WTC11 (cell line): Measurements from ENCODE around the gene SHC2. TPM values are rescaled to one million over a fixed set of nuclear protein-coding genes. Genes with fewer than 3 reads are reported as not detected.

Experiments used
- ATAC-seq: fragments of 200-7000 bp; cut with Tn5 transposase; 2 replicates; pipeline ENCODE4 v1.10.0; 2021; ENCODE audit warnings: mild to moderate bottlenecking, moderate library complexity
- CTCF ChIA-PET: fragments of 300-600 bp; sonication (Branson Sonifier 250); formaldehyde crosslinking; loops from one replicate; lab custom pipeline; 2021; ENCODE audit warnings: antibody characterized with exemption; lab: Charles Lee
- POLR2A ChIA-PET: fragments of 350-600 bp; sonication (Branson Sonifier 250); formaldehyde crosslinking; loops from one replicate; lab custom pipeline; 2021; ENCODE audit warnings: antibody characterized with exemption; lab: Charles Lee
- DNase-seq: peaks from one replicate; pipeline ENCODE4 v3.0.0; 2021; ENCODE audit warnings: low spot score
- H3K27ac Mint-ChIP-seq: 2 replicates; pipeline ENCODE4 v1.8.0; 2021; ENCODE audit warnings: mixed read lengths
- H3K27me3 Mint-ChIP-seq: 2 replicates; pipeline ENCODE4 v1.8.0; 2021; ENCODE audit warnings: low read depth, mild to moderate bottlenecking, moderate library complexity, mixed read lengths
- H3K36me3 Mint-ChIP-seq: 2 replicates; pipeline ENCODE4 v1.8.0; 2021; ENCODE audit warnings: mixed read lengths
- H3K4me1 Mint-ChIP-seq: 2 replicates; pipeline ENCODE4 v1.8.0; 2022; ENCODE audit warnings: mixed read lengths
- H3K4me3 Mint-ChIP-seq: 2 replicates; pipeline ENCODE4 v1.8.0; 2021; ENCODE audit warnings: mild to moderate bottlenecking, moderate library complexity, mixed read lengths
- H3K9me3 Mint-ChIP-seq: 2 replicates; pipeline ENCODE4 v1.8.0; 2021; ENCODE audit warnings: mixed read lengths
- AR ChIP-seq: fragments of 250-450 bp; sonication (Bioruptor Pico); IDR thresholded peaks from 2 replicates; pipeline ENCODE4 v1.9.0; 2021; ENCODE audit warnings: mild to moderate bottlenecking
- ATF2 ChIP-seq: sonication (generic); formaldehyde crosslinking; IDR thresholded peaks from 2 replicates; pipeline ENCODE4 v1.8.1; 2022; ENCODE audit warnings: low read depth, missing genetic modification reagents, borderline replicate concordance
- ATF3 ChIP-seq: sonication (generic); formaldehyde crosslinking; conservative IDR thresholded peaks from 2 replicates; pipeline ENCODE4 v1.8.1; 2022; ENCODE audit warnings: mild to moderate bottlenecking, missing genetic modification reagents
- CREB1 ChIP-seq: sonication (generic); formaldehyde crosslinking; IDR thresholded peaks from 2 replicates; pipeline ENCODE4 v1.8.0; 2023; ENCODE audit warnings: mild to moderate bottlenecking, missing genetic modification reagents
- E2F1 ChIP-seq: sonication (generic); formaldehyde crosslinking; IDR thresholded peaks from 2 replicates; pipeline ENCODE4 v1.8.0; 2022; ENCODE audit warnings: mild to moderate bottlenecking, missing genetic modification reagents
- FOXP1 ChIP-seq: sonication (generic); formaldehyde crosslinking; IDR thresholded peaks from 2 replicates; pipeline ENCODE4 v1.8.0; 2022; ENCODE audit warnings: missing genetic modification reagents, mild to moderate bottlenecking, moderate library complexity, borderline replicate concordance
- IRF2 ChIP-seq: sonication (generic); formaldehyde crosslinking; IDR thresholded peaks from 2 replicates; pipeline ENCODE4 v1.8.0; 2022; ENCODE audit warnings: low read depth, missing genetic modification reagents, borderline replicate concordance
- MAX ChIP-seq: sonication (generic); formaldehyde crosslinking; IDR thresholded peaks from 2 replicates; pipeline ENCODE4 v1.8.0; 2022; ENCODE audit warnings: mild to moderate bottlenecking, missing genetic modification reagents
- MLX ChIP-seq: sonication (generic); formaldehyde crosslinking; IDR thresholded peaks from 2 replicates; pipeline ENCODE4 v1.8.1; 2023; ENCODE audit warnings: mild to moderate bottlenecking, missing genetic modification reagents, moderate library complexity
- MYBL2 ChIP-seq: sonication (generic); formaldehyde crosslinking; IDR thresholded peaks from 2 replicates; pipeline ENCODE4 v1.8.1; 2023; ENCODE audit warnings: mild to moderate bottlenecking, moderate library complexity, missing genetic modification reagents
- RORB ChIP-seq: fragments of 250-450 bp; sonication (Bioruptor Pico); IDR thresholded peaks from 2 replicates; pipeline ENCODE4 v1.9.0; 2021; ENCODE audit warnings: mild to moderate bottlenecking
- TCF7 ChIP-seq: sonication (generic); formaldehyde crosslinking; IDR thresholded peaks from 2 replicates; pipeline ENCODE4 v1.8.0; 2022; ENCODE audit warnings: mild to moderate bottlenecking, low read depth, missing genetic modification reagents, moderate library complexity
- ZBTB43 ChIP-seq: sonication (generic); formaldehyde crosslinking; IDR thresholded peaks from 2 replicates; pipeline ENCODE4 v1.8.1; 2023; ENCODE audit warnings: mild to moderate bottlenecking, missing genetic modification reagents
- ZNF121 ChIP-seq: sonication (generic); formaldehyde crosslinking; IDR thresholded peaks from 2 replicates; pipeline ENCODE4 v1.8.0; 2023; ENCODE audit warnings: missing genetic modification reagents
- ZNF232 ChIP-seq: sonication (generic); formaldehyde crosslinking; IDR thresholded peaks from 2 replicates; pipeline ENCODE4 v1.8.0; 2022; ENCODE audit warnings: mild to moderate bottlenecking, missing genetic modification reagents
- ZNF423 ChIP-seq: fragments of 250-450 bp; sonication (Bioruptor Pico); IDR thresholded peaks from 2 replicates; pipeline ENCODE4 v2.1.2; 2022; ENCODE audit warnings: mild to moderate bottlenecking, moderate library complexity
- ZNF425 ChIP-seq: fragments of 250-450 bp; sonication (Bioruptor Pico); conservative IDR thresholded peaks from 2 replicates; pipeline ENCODE4 v1.9.0; 2021; ENCODE audit warnings: mild to moderate bottlenecking
- ZNF512 ChIP-seq: sonication (generic); formaldehyde crosslinking; IDR thresholded peaks from 2 replicates; pipeline ENCODE4 v1.8.1; 2022; ENCODE audit warnings: missing genetic modification reagents, borderline replicate concordance
- total RNA-seq: library from RNA; stranded (reverse); gene quantifications from 3 replicates; pipeline ENCODE4 v1.2.3, GENCODE V29; 2021

SHC2 gene
- total RNA-seq, 1 experiment from 2014 or later = 8.4 TPM

- Mint-ChIP-seq H3K4me3 (no peak overlapping the region), H3K9me3 (peaks cover 16% of the 10 kb centered on the region), H3K36me3 (peaks cover 7% of the 10 kb centered on the region), H3K27ac (no peak overlapping the region), H3K27me3 (peaks cover 7% of the 10 kb centered on the region), H3K4me1 (peaks cover 16% of the 10 kb centered on the region)
- DNase-seq (no peak), ATAC-seq (no peak)
- ChIA-PET CTCF (interaction anchor here (1.4 to 2.2 kb wide), 3 partner anchors 22 to 95 kb away, joined by 6 to 7 read pairs (median 6); no protein-coding TSS in a partner anchor), POLR2A (interaction anchor here (1.5 kb wide), 1 partner anchor 120 kb away, joined by 4 read pairs; no protein-coding TSS in a partner anchor)
- TF ChIP-seq ZBTB43 (CRISPR knock-in tag) (no peak), ZNF512 (no peak), CREB1 (CRISPR knock-in tag) (no peak), MLX (CRISPR knock-in tag) (no peak), ZNF423 (no peak), RORB (CRISPR knock-in tag) (no peak), ATF2 (CRISPR knock-in tag) (no peak), ZNF425 (no peak), E2F1 (CRISPR knock-in tag) (no peak), ZNF121 (no peak), FOXP1 (CRISPR knock-in tag) (no peak), MYBL2 (CRISPR knock-in tag) (no peak), IRF2 (CRISPR knock-in tag) (no peak), TCF7 (CRISPR knock-in tag) (no peak), ZNF232 (CRISPR knock-in tag) (no peak), AR (no peak), ATF3 (no peak), MAX (CRISPR knock-in tag) (no peak)
Measured at GRCh38 chr19:390386-391206, 70.2 kb downstream of the SHC2 start.
